ENCODE data around the gene ZNF385C.
A peak's percentile ranks its signal among the peaks of the same experiment; 100 is the strongest.

ZNF385C gene

GRCh38 chr17:42107124-42107523, 8.9 kb upstream of the ZNF385C start:
- Histone ChIP-seq H3K27ac (no peak overlapping the region), H3K27me3 (replicated peaks) (no peaks in the 10 kb centered on the region), H3K36me3 (replicated peaks) (no peaks in the 10 kb centered on the region), H3K4me3 (ENCODE audit: low read depth, low read length) (no peak overlapping the region)
- in situ Hi-C loops (cut with HindIII; ENCODE audit: low pct_ligation_motif_present, low sequenced_read_pairs) = loop anchor here (25.0 kb wide), 1 partner anchor 145 kb away; the partner anchor contains the start of gene CNP
- TF ChIP-seq CTCF (IDR thresholded peaks at IDR 0.05; ENCODE audit: low read depth, low read length, missing control alignments) = no peak
- no peak for DNase-seq

GRCh38 chr17:42106009-42106408, 7.7 kb upstream of the ZNF385C start:
- no peak for DNase-seq
- H3K27me3 ChIP-seq (replicated peaks) = no peaks in the 10 kb centered on the region

GRCh38 chr17:42104264-42104663, 6.0 kb upstream of the ZNF385C start:
- Histone ChIP-seq H3K27ac (no peak overlapping the region), H3K36me3 (replicated peaks) (no peaks in the 10 kb centered on the region), H3K27me3 (replicated peaks) (no peaks in the 10 kb centered on the region), H3K4me3 (ENCODE audit: low read depth, low read length) (no peak overlapping the region)
- TF ChIP-seq CTCF (IDR thresholded peaks at IDR 0.05; ENCODE audit: low read depth, low read length, missing control alignments) = no peak
- in situ Hi-C loops (cut with HindIII; ENCODE audit: low pct_ligation_motif_present, low sequenced_read_pairs) = loop anchor here (25.0 kb wide), 1 partner anchor 142 kb away; the partner anchor contains the start of gene CNP
- DNase-seq = no peak

More at GRCh38 chr17:42106009-42106408, 7.7 kb upstream of the ZNF385C start:
- in situ Hi-C loops (cut with HindIII; ENCODE audit: low pct_ligation_motif_present, low sequenced_read_pairs) = loop anchor here (25.0 kb wide), 1 partner anchor 144 kb away; the partner anchor contains the start of gene CNP
- no peaks in the 10 kb centered on the region for H3K36me3 ChIP-seq (replicated peaks)
- no peak for TF ChIP-seq CTCF (IDR thresholded peaks at IDR 0.05; ENCODE audit: low read depth, low read length, missing control alignments)
- no peak overlapping the region for H3K27ac ChIP-seq
- H3K4me3 ChIP-seq (ENCODE audit: low read depth, low read length) = no peak overlapping the region

GRCh38 chr17:42103221-42103954, 5.1 kb upstream of the ZNF385C start:
- in situ Hi-C loops (cut with HindIII; ENCODE audit: low pct_ligation_motif_present, low sequenced_read_pairs) = loop anchor here (25.0 kb wide), 1 partner anchor 141 kb away; the partner anchor contains the start of gene CNP

GRCh38 chr17:42101513-42102292, 3.4 kb upstream of the ZNF385C start:
- Histone ChIP-seq H3K27me3 (replicated peaks) (peaks cover 13% of the 10 kb centered on the region), H3K36me3 (replicated peaks) (no peaks in the 10 kb centered on the region), H3K27ac (no peak overlapping the region), H3K4me3 (ENCODE audit: low read depth, low read length) (no peak overlapping the region)
- in situ Hi-C loops (cut with HindIII; ENCODE audit: low pct_ligation_motif_present, low sequenced_read_pairs) = loop anchor here (25.0 kb wide), 1 partner anchor 139 kb away; the partner anchor contains the start of gene CNP
- TF ChIP-seq CTCF (IDR thresholded peaks at IDR 0.05; ENCODE audit: low read depth, low read length, missing control alignments) = peak; percentile 98
- peak; percentile 71 for DNase-seq

More at GRCh38 chr17:42103221-42103954, 5.1 kb upstream of the ZNF385C start:
- Histone ChIP-seq H3K27me3 (replicated peaks) (no peaks in the 10 kb centered on the region), H3K36me3 (replicated peaks) (no peaks in the 10 kb centered on the region), H3K27ac (no peak overlapping the region), H3K4me3 (ENCODE audit: low read depth, low read length) (no peak overlapping the region)
- no peak for TF ChIP-seq CTCF (IDR thresholded peaks at IDR 0.05; ENCODE audit: low read depth, low read length, missing control alignments)
- no peak for DNase-seq
